ENCODE results near the gene OXLD1. TPM values are rescaled to one million over a fixed set of nuclear protein-coding genes. Genes with fewer than 3 reads are reported as not detected.

OXLD1 gene
- total and polyA plus RNA-seq, 12 donors: 3.7 to 166 (median 51.5) TPM

- WGBS, 4 donors: 91 to 95% (median 92%) methylated on average over 27 to 30 of the region's 30 CpGs
- TF ChIP-seq CTCF (IDR thresholded peaks at IDR 0.05) (no peak), POLR2A (IDR thresholded peaks at IDR 0.05) (no peak)
Measured at GRCh38 chr17:81705518-81706231, 39.3 kb upstream of the OXLD1 start.

GRCh38 chr17:81703747-81704654 is 37.6 kb upstream of the OXLD1 start:
- 19 to 38% (median 26%) methylated on average over 9 to 27 of the region's 27 CpGs for WGBS, 4 donors
- intact Hi-C loops (cut with DNase I): no loop called here
- Histone ChIP-seq H3K27ac (peak overlapping the region in 4 of 5 donors; percentile 88 to 100 (median 94)), H3K9me3 (replicated peaks in 1 of 3) (no peaks in the 10 kb centered on the region), H3K36me3 (replicated peaks in 1 of 2) (peaks cover 0 to 52% of the 10 kb centered on the region in 2 donors), H3K4me3 (peak overlapping the region; percentile 46 to 96 (median 70)), H3K4me1 (replicated peaks in 1 of 2) (peaks cover 19 to 27% of the 10 kb centered on the region in 2 donors), H3K27me3 (no peaks in the 10 kb centered on the region)
- no peak for TF ChIP-seq CTCF (IDR thresholded peaks at IDR 0.05)
- no peak for TF ChIP-seq POLR2A (IDR thresholded peaks at IDR 0.05)
- no peak for DNase-seq

More at GRCh38 chr17:81705518-81706231, 39.3 kb upstream of the OXLD1 start:
- Histone ChIP-seq H3K36me3 (replicated peaks in 1 of 2) (peaks cover 0 to 39% of the 10 kb centered on the region in 2 donors), H3K4me3 (no peak overlapping the region), H3K4me1 (replicated peaks in 1 of 2) (peaks cover 19 to 30% of the 10 kb centered on the region in 2 donors), H3K27me3 (no peaks in the 10 kb centered on the region), H3K9me3 (replicated peaks in 1 of 3) (no peaks in the 10 kb centered on the region), H3K27ac (no peak overlapping the region)
- DNase-seq: peak in 1 of 7 donors; percentile 15
- intact Hi-C loops (cut with DNase I): no loop called here

DNA sequence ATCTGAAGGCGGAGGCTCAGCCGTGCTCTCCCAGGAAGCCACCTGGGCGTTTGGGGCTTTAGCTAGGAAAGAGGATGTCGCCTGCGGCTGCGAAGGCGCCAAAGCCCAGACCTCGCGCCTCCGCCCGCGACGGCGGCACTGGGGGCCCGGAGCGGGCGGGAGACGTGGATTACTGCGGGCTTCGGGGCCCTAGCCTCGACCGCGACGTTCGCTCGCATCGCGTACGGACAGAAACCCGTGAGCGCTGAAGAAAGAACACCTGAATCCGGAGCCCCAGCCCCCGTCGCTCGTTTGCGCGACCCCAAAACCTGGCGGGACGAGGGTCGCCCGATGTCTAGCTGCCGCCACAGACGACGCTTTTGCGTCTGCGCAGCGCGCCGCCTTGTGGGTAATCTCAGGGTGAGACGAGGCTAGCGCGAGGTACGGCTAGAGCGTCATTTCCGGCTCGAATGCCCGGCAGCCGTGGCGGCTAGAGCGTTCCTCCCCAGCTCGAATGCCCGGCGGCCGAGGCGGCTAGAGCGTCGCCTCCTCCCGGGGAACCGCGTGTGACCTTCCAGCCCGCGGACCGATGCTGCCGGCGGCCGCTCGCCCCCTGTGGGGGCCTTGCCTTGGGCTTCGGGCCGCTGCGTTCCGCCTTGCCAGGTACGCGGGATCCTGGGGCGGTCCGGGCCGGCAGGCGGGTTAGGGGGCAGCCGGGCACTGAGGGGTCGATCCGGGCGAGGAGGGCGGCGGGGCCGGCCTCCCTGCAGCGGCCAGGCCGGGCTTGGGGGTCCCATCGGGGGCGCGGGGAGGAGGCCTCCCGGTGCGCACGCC is 36.7 kb upstream of the OXLD1 start, which contains the start of gene MRPL12:
TSS of gene MRPL12 (plus strand) at position 434 of the 813 bp plus-strand sequence. CDS start at position 569, 135 bp downstream.
- DNase-seq: peak; percentile 90 to 96 (median 93)
- H3K9me3 ChIP-seq (replicated peaks in 1 of 3): no peaks in the 10 kb centered on the region
- intact Hi-C loops (cut with DNase I): no loop called here
- peak within 1 kb of the TSS; percentile 73 to 100 (median 92) for H3K27ac ChIP-seq
- H3K27me3 ChIP-seq: no peaks in the 10 kb centered on the region
- H3K4me1 ChIP-seq (replicated peaks in 1 of 2): peaks cover 19 to 27% of the 10 kb centered on the region in 2 donors
- peak within 1 kb of the TSS; percentile 46 to 96 (median 70) for H3K4me3 ChIP-seq
- H3K36me3 ChIP-seq (replicated peaks in 1 of 2): peaks cover 0 to 61% of the 10 kb centered on the region in 2 donors
- peak; percentile 80 to 94 for TF ChIP-seq POLR2A (IDR thresholded peaks at IDR 0.05)
- TF ChIP-seq CTCF (IDR thresholded peaks at IDR 0.05): peak in 4 of 6 experiments; percentile 18 to 49 (median 41)
- WGBS, 4 donors: 1% methylated on average over 24 to 102 of the region's 102 CpGs

All from adrenal gland (tissue), 12 donors.